DOHH2 (cell line): ENCODE data around the gene KCP.

ENCODE experiments used
- EZH2phosphoT487 ChIP-seq: fragments of 200-600 bp; sonication (generic); IDR thresholded peaks from 2 replicates; pipeline ENCODE4 v1.6.1; 2017; ENCODE audit warnings: borderline replicate concordance, mild to moderate bottlenecking, antibody characterized with exemption, low read length, moderate library complexity, mixed read lengths
- TF ChIP-seq, protein P1 (sequence below): fragments of 200-600 bp; sonication (generic); IDR thresholded peaks from one replicate; pipeline ENCODE4 v1.5.1; 2014; ENCODE audit warnings: antibody characterized with exemption, mild to moderate bottlenecking, low read depth, low read length; ENCODE audit not compliant: poor library complexity, severe bottlenecking

DNA sequence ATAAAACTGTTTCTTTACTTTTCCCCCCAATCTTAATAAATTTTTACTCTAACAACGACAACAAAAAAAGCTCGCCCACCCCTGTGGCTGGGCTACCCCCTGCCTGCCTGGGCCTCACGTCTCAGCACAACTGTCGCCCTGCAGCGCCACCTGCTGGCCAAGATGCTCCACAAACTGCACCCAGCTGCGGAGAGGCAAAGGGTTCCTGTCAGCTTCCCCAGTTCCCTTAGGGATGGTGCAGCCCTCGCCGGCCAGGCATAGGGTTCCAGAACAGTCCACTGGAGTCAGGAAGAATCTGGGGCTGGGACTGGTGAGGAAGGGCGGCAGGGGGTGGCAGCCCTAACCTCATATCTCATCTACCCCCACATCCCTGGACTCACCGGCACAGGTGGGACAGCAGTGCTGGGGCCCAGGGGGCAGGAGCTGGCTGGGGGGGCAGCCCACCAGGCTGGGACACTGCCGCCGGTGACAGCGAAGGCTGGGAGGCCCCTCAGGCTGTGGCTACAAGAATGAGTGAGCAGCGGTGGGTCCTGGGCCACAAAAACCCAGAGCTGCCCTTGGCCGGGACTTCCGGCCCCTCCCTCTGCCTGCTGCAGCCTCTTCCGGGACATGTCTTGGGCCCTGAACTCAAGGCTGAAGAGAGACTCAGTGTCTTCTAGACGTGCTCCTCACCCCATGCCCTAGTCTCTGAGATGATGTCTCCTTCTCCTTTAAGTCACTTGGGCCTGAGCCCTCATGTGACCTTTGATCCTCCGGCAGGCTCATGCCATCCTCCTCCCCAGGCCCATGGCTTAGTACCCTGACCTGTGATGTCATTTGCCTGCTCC is 26.7 kb downstream of the KCP start:
- TF ChIP-seq, protein P1, sequence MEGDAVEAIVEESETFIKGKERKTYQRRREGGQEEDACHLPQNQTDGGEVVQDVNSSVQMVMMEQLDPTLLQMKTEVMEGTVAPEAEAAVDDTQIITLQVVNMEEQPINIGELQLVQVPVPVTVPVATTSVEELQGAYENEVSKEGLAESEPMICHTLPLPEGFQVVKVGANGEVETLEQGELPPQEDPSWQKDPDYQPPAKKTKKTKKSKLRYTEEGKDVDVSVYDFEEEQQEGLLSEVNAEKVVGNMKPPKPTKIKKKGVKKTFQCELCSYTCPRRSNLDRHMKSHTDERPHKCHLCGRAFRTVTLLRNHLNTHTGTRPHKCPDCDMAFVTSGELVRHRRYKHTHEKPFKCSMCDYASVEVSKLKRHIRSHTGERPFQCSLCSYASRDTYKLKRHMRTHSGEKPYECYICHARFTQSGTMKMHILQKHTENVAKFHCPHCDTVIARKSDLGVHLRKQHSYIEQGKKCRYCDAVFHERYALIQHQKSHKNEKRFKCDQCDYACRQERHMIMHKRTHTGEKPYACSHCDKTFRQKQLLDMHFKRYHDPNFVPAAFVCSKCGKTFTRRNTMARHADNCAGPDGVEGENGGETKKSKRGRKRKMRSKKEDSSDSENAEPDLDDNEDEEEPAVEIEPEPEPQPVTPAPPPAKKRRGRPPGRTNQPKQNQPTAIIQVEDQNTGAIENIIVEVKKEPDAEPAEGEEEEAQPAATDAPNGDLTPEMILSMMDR = peak; percentile 100
- TF ChIP-seq EZH2phosphoT487 = no peak
